Lung (tissue), 12 donors: ENCODE measurements around the gene PRDM16. TPM values are rescaled to one million over a fixed set of nuclear protein-coding genes. Genes with fewer than 3 reads are reported as not detected.

ENCODE experiments used
- ATAC-seq: fragments of 200-7000 bp; cut with Tn5 transposase; one replicate; pipeline ENCODE4 v1.9.1; 2020; ENCODE audit warnings: moderate number of reproducible peaks; ENCODE audit not compliant: insufficient read depth, low FRiP score
- DNase-seq, 3 donors: peaks; one replicate each; pipeline ENCODE4 v3.0.0-alpha.2; 2013 to 2017
- H3K27ac ChIP-seq, 2 donors: one replicate each; pipeline ENCODE4 v1.5.1; 2013; ENCODE audit warnings: mild to moderate bottlenecking in 2 of 2, moderate library complexity in 2 of 2, control low read depth in 1 of 2, inconsistent platforms in 1 of 2, low read depth in 1 of 2, low read length in 1 of 2
- H3K27me3 ChIP-seq, 3 donors: one replicate each; pipeline ENCODE4 v1.5.1; 2013; ENCODE audit warnings: low read length in 2 of 3; ENCODE audit not compliant: control insufficient read depth in 3 of 3, insufficient read depth in 3 of 3
- H3K36me3 ChIP-seq, 4 donors: one replicate each; pipeline ENCODE4 v1.5.1; 2013; ENCODE audit warnings: low read length in 4 of 4, mild to moderate bottlenecking in 1 of 4, moderate library complexity in 1 of 4; ENCODE audit not compliant: control insufficient read depth in 4 of 4, insufficient read depth in 4 of 4
- H3K4me1 ChIP-seq, 5 donors: one replicate each; pipeline ENCODE4 v1.5.1; 2013; ENCODE audit warnings: low read length in 5 of 5, mild to moderate bottlenecking in 2 of 5, moderate library complexity in 1 of 5; ENCODE audit not compliant: control insufficient read depth in 5 of 5, insufficient read depth in 5 of 5
- H3K4me3 ChIP-seq: one replicate; pipeline ENCODE4 v1.5.1; 2013; ENCODE audit warnings: mild to moderate bottlenecking, control low read depth, moderate library complexity
- H3K9ac ChIP-seq, 2 donors: one replicate each; pipeline ENCODE4 v1.5.1; 2013; ENCODE audit warnings: low read length in 2 of 2, control low read depth in 1 of 2; ENCODE audit not compliant: insufficient read depth in 1 of 2
- H3K9me3 ChIP-seq, 4 donors: one replicate each; pipeline ENCODE4 v1.5.1; 2013; ENCODE audit warnings: low read length in 3 of 4, mild to moderate bottlenecking in 1 of 4, moderate library complexity in 1 of 4; ENCODE audit not compliant: control insufficient read depth in 4 of 4, insufficient read depth in 3 of 4
- CTCF ChIP-seq: IDR thresholded peaks from 2 replicates; pipeline ENCODE4 v1.5.1; 2012; ENCODE audit warnings: mild to moderate bottlenecking; ENCODE audit errors: control extremely low read depth, extremely low read depth
- WGBS, 2 donors: extraction: QIAGEN DNeasy Blood & Tissue Kit; methylation state at CpG; one replicate each; pipeline ENCODE4 v1.1.7; 2013; 5-methylcytosine and 5-hydroxymethylcytosine counted together
- polyA plus RNA-seq, 2 donors: library from polyadenylated mRNA; stranded (reverse); fragments of 200-250 nt; gene quantifications; one replicate each; pipeline ENCODE4 v1.2.1, GENCODE V29; 2013
- total RNA-seq, 2 donors: library from RNA; depleted of rRNA in 1 of 2; stranded (reverse); fragments of >200 nt in 1 of 2; gene quantifications; one replicate each; pipeline ENCODE4 v1.2.1, GENCODE V29; 2014 to 2021
- donor health status: control.
- donor health status: control.
- donor health status: Bipolar disorder and iron deficiency.
- donor health status: healthy.
- donor health status: DM: yes; HTN: yes; CAD: no.

The PRDM16 gene
- total and polyA plus RNA-seq, 4 donors = 2.4 to 36.5 (median 13.1) TPM

- TF ChIP-seq CTCF = no peak
- no peaks in the 10 kb centered on the region for H3K4me1 ChIP-seq
- WGBS, 2 donors = 93 to 94% methylated on average over 30 to 31 of the region's 31 CpGs
- H3K36me3 ChIP-seq = peaks cover 0 to 2% (median 0%) of the 10 kb centered on the region in 4 donors
- H3K9me3 ChIP-seq = no peaks in the 10 kb centered on the region
- no peak for DNase-seq
- H3K27ac ChIP-seq = no peak overlapping the region
- H3K27me3 ChIP-seq = no peaks in the 10 kb centered on the region
- H3K9ac ChIP-seq = no peak overlapping the region
- no peak for ATAC-seq
- no peak overlapping the region for H3K4me3 ChIP-seq
Observed at GRCh38 chr1:3433596-3434320, 364.8 kb downstream of the PRDM16 start.

- TF ChIP-seq CTCF = no peak
- H3K27me3 ChIP-seq = no peaks in the 10 kb centered on the region
- no peaks in the 10 kb centered on the region for H3K4me1 ChIP-seq
- no peaks in the 10 kb centered on the region for H3K9me3 ChIP-seq
- WGBS, 2 donors = 89 to 93% methylated on average over 38 to 40 of the region's 40 CpGs
- H3K36me3 ChIP-seq = peaks cover 0 to 2% (median 0%) of the 10 kb centered on the region in 4 donors
- DNase-seq (no peak), ATAC-seq (no peak)
- H3K27ac ChIP-seq = no peak overlapping the region
- no peak overlapping the region for H3K4me3 ChIP-seq
- H3K9ac ChIP-seq = no peak overlapping the region
Observed at GRCh38 chr1:3434406-3435110, 365.6 kb downstream of the PRDM16 start.

GRCh38 chr1:3435666-3436065 lies 366.7 kb downstream of the PRDM16 start:
- H3K27ac ChIP-seq = no peak overlapping the region
- H3K36me3 ChIP-seq = peaks cover 0 to 2% (median 0%) of the 10 kb centered on the region in 4 donors
- no peak overlapping the region for H3K4me3 ChIP-seq
- H3K4me1 ChIP-seq = peaks cover 0 to 2% (median 0%) of the 10 kb centered on the region in 5 donors
- no peaks in the 10 kb centered on the region for H3K9me3 ChIP-seq
- ATAC-seq (no peak), DNase-seq (no peak)
- TF ChIP-seq CTCF = no peak
- peaks cover 0 to under 1% (median 0%) of the 10 kb centered on the region in 3 donors for H3K27me3 ChIP-seq
- no peak overlapping the region for H3K9ac ChIP-seq
- WGBS, 2 donors = 81 to 83% methylated on average over 21 of the region's 21 CpGs
